Tibial nerve (tissue), 4 donors: Measurements from ENCODE around the gene TH. TPM values are rescaled to one million over a fixed set of nuclear protein-coding genes. Genes with fewer than 3 reads are reported as not detected.
"Not testable (repeated sequence)": the region's sequence is repeated elsewhere in the genome, so short reads cannot be mapped to it uniquely, and the experiment has no call there.

Source experiments
- DNase-seq, 2 donors: peaks; one replicate each; pipeline ENCODE4 v3.0.0-alpha.2; 2019; ENCODE audit warnings: low spot score in 2 of 2
- H3K27ac ChIP-seq, 4 donors: fragments of 200-600 bp; sonication (generic) in 3 of 4; one replicate each; pipeline ENCODE4 v1.5.1; 2017 to 2019; ENCODE audit warnings: mild to moderate bottlenecking in 1 of 4
- H3K27me3 ChIP-seq, 2 donors: fragments of 200-600 bp; sonication (generic) in 1 of 2; one replicate each; pipeline versions ENCODE4 v1.5.1 to v1.6.0; 2017 to 2019
- H3K36me3 ChIP-seq, 3 donors: fragments of 200-600 bp; sonication (generic); one replicate each; pipeline ENCODE4 v1.5.1; 2018 to 2019
- H3K4me1 ChIP-seq, 4 donors: fragments of 200-600 bp; sonication (generic) in 3 of 4; one replicate each; pipeline ENCODE4 v1.5.1; 2017 to 2019
- H3K4me3 ChIP-seq, 4 donors: fragments of 200-600 bp; sonication (generic) in 3 of 4; one replicate each; pipeline ENCODE4 v1.5.1; 2017 to 2019; ENCODE audit warnings: mild to moderate bottlenecking in 1 of 4, moderate library complexity in 1 of 4
- H3K9me3 ChIP-seq, 4 donors: fragments of 200-600 bp; sonication (generic) in 3 of 4; one replicate each; pipeline ENCODE4 v1.5.1; 2017 to 2019
- EP300 ChIP-seq, 2 donors: sonication (generic); formaldehyde crosslinking; IDR thresholded peaks; one replicate each; pipeline ENCODE4 v1.6.1; 2017; ENCODE audit warnings: antibody characterized with exemption in 2 of 2, mild to moderate bottlenecking in 1 of 2
- POLR2A ChIP-seq, 2 donors: fragments of 450-650 bp; IDR thresholded peaks; one replicate each; pipeline ENCODE4 v1.6.1; 2017; ENCODE audit warnings: antibody characterized with exemption in 2 of 2, mild to moderate bottlenecking in 2 of 2, moderate library complexity in 2 of 2
- WGBS, 2 donors: methylation state at CpG; one replicate each; pipeline ENCODE4 v1.1.5; 2018; 5-methylcytosine and 5-hydroxymethylcytosine counted together
- total RNA-seq, 4 donors: library from RNA; depleted of rRNA; stranded (reverse); fragments of >200 nt; gene quantifications; one replicate each; pipeline ENCODE4 v1.1.0, GENCODE V29; 2016
- TF ChIP-seq, protein P1 (sequence below), 5 experiments: fragments of 200-600 bp in 3 of 5; fragments of 450-650 bp in 2 of 5; sonication (generic) in 3 of 5; IDR thresholded peaks; one replicate each; pipeline ENCODE4 v1.5.1; 2016 to 2019; ENCODE audit warnings: antibody characterized with exemption in 5 of 5, mild to moderate bottlenecking in 3 of 5, moderate library complexity in 2 of 5

TH gene
- total RNA-seq, 4 donors from 2014 or later: 1.3 TPM; not detected in 3

DNA sequence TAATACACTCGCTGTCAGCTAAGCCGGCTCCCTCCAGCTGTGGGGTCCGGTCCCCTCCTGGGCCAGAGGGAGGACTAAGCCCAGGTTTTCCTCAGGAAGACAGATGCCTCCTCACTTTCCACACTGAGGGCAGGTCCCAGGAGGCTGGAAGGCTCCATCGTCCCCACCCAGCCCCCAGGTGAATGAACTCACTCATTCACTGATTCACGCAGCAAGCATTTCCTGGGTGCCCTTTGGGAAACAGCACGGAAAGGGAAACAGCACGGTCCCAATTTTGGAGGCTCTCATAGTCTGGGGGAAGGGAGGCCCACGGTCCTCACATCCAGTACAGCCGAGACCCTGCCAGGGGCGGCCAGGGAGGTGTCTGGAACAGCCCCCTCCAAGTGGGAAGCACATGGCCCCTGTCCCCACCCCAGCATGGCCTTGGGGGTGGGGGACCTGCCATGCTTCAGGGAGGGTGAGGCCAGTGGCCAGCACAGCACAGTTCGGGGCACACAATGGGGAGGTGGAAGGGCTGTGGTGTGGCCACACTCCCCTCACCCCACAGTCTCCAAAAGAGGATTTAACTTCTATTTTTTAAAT is 9.3 kb upstream of the TH start:
- 75 to 76% methylated on average over 11 of the region's 11 CpGs for WGBS, 2 donors

DNA sequence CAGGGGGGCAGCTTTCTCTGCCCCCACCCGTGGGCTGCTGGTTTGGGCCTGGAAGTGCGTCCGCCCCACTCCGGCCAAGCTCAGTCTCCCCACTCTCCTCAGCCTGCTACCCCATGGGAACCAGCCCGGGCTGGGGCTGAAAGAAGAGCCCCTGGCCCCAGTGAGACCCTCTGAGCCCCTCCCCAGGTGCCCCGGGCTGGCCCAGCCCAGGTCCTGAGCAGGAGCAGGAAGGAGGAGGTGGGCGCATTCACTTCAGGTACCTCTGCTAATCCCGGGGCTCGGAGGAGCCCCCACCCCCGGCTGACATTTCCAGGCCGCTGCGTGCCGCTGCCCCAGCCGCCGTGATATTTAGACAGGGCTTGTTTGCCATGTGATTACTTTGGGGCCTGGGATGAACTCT is 8.7 kb upstream of the TH start:
- H3K9me3 ChIP-seq: no peaks in the 10 kb centered on the region
- H3K36me3 ChIP-seq: no peaks in the 10 kb centered on the region
- no peak for DNase-seq
- TF ChIP-seq POLR2A (IDR thresholded peaks at IDR 0.05) (no peak), EP300 (IDR thresholded peaks at IDR 0.05) (no peak)
- TF ChIP-seq, protein P1, sequence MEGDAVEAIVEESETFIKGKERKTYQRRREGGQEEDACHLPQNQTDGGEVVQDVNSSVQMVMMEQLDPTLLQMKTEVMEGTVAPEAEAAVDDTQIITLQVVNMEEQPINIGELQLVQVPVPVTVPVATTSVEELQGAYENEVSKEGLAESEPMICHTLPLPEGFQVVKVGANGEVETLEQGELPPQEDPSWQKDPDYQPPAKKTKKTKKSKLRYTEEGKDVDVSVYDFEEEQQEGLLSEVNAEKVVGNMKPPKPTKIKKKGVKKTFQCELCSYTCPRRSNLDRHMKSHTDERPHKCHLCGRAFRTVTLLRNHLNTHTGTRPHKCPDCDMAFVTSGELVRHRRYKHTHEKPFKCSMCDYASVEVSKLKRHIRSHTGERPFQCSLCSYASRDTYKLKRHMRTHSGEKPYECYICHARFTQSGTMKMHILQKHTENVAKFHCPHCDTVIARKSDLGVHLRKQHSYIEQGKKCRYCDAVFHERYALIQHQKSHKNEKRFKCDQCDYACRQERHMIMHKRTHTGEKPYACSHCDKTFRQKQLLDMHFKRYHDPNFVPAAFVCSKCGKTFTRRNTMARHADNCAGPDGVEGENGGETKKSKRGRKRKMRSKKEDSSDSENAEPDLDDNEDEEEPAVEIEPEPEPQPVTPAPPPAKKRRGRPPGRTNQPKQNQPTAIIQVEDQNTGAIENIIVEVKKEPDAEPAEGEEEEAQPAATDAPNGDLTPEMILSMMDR (IDR thresholded peaks at IDR 0.05): no peak
- H3K27ac ChIP-seq: no peak overlapping the region
- WGBS, 2 donors: 71 to 74% methylated on average over 11 to 15 of the region's 15 CpGs
- H3K4me1 ChIP-seq: peaks cover 0 to 5% (median 0%) of the 10 kb centered on the region in 4 donors
- H3K4me3 ChIP-seq: no peak overlapping the region
- H3K27me3 ChIP-seq: peaks cover 0 to 34% of the 10 kb centered on the region in 2 donors

More for the DNA sequence above, 9.3 kb upstream of the TH start:
- Histone ChIP-seq H3K36me3 (no peaks in the 10 kb centered on the region), H3K27me3 (peaks cover 0 to 39% of the 10 kb centered on the region in 2 donors), H3K4me3 (no peak overlapping the region), H3K27ac (no peak overlapping the region), H3K4me1 (peaks cover 0 to 5% (median 0%) of the 10 kb centered on the region in 4 donors), H3K9me3 (no peaks in the 10 kb centered on the region)
- TF ChIP-seq EP300 (IDR thresholded peaks at IDR 0.05) (no peak), POLR2A (IDR thresholded peaks at IDR 0.05) (no peak)
- TF ChIP-seq, protein P1 (IDR thresholded peaks at IDR 0.05): no peak
- no peak for DNase-seq

DNA sequence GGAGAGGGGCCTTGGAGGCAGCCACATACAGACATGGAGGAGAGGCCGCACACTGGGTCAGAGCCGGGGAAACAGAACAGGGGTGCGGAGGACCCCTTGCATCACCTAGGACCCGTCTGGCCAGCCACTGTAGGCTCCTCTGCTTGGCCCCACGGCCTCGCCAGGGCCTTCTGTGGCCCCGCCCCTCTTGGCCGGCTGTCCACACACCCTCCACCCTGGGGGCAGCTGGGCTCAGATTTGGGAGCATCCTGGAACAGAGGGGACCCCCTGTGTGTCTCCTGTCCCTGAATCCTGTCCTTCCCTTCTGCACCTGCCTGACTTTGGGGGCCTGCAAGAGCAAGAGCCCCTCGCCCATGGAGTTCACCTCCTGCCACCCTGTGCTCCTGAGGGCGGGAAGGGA is 7.9 kb upstream of the TH start:
- TF ChIP-seq EP300 (IDR thresholded peaks at IDR 0.05): no peak
- no peak for TF ChIP-seq POLR2A (IDR thresholded peaks at IDR 0.05)
- TF ChIP-seq, protein P1 (IDR thresholded peaks at IDR 0.05): no peak
- 81 to 82% methylated on average over 7 to 8 of the region's 10 CpGs for WGBS, 2 donors
- no peak for DNase-seq

DNA sequence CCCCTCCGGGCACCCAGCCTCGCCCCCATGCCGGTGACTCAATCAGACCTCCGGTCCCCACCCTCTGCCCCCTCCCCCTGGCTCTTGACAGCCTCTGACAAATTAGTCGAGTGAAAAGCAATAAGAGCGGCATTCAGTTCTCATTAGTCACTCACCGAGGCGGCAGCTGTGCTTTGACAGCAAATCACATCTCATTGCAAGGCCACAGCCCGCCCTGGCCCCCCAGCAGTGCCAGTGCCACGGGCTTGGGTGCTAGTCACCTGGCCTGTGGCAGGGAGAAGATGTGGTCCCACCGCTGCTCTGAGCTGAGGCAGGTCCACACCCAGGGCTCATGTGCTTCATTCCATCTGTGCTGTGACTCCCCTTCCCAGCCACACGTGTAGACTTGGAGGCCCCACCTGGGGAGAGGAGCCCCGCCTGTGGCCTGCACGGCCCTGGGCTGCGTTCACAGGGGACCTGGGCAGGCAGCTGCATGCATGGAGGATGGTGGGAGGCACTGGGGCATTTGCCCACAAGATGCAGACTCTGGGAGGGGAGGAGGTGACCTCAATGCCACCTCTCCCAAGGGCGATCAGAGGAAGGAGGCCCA is 7.4 kb upstream of the TH start:
- Histone ChIP-seq H3K36me3 (no peaks in the 10 kb centered on the region), H3K27me3 (peaks cover 0 to 25% of the 10 kb centered on the region in 2 donors), H3K9me3 (no peaks in the 10 kb centered on the region), H3K4me3 (no peak overlapping the region), H3K4me1 (peaks cover 0 to 5% (median 0%) of the 10 kb centered on the region in 4 donors), H3K27ac (no peak overlapping the region)
- DNase-seq: no peak
- whole genome bisulfite sequencing, 2 donors: 46 to 53% methylated on average over 15 to 16 of the region's 16 CpGs
- TF ChIP-seq POLR2A (IDR thresholded peaks at IDR 0.05) (no peak), EP300 (IDR thresholded peaks at IDR 0.05) (no peak)
- TF ChIP-seq, protein P1 (IDR thresholded peaks at IDR 0.05): no peak

More for the DNA sequence above, 7.9 kb upstream of the TH start:
- Histone ChIP-seq H3K27ac (no peak overlapping the region), H3K9me3 (no peaks in the 10 kb centered on the region), H3K27me3 (peaks cover 0 to 26% of the 10 kb centered on the region in 2 donors), H3K36me3 (no peaks in the 10 kb centered on the region), H3K4me3 (no peak overlapping the region), H3K4me1 (peaks cover 0 to 5% (median 0%) of the 10 kb centered on the region in 4 donors)

DNA sequence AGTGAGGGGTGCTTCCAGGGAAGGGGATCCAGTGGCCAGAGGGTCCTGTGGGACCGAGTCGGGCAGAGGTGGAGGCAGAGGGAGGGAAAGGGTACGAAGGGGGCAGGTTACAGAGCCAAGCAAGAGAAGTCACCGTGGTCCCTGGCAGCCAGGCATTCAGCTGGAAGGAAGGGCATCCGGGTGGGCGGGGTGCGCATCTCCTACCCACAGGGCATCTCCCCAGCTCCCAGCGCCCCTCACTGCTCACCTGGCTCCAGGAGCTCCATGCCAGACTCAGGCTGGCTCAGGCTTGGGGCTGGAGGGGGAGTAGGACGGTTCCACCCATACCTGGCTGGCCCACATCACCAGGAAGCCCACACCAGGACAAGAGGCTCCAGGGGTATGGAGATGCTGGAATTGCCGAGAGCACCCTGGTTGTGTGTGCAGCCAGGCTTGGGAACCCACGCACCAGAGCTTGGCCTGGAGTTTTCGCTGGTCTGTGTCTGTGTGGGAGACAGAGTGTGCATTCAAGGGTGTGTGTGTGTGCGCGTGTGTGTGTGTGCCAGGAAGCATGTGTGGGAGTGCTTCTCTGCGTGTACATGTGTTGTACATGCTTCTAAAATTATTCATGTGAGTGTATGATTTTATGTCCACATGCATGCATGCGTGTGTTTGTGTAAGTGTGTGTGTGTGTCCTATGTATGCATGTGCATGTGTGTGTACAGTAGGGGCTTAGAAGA is 6.6 kb upstream of the TH start:
- not testable (repeated sequence) for H3K27ac ChIP-seq, DNase-seq, H3K4me3 ChIP-seq, H3K9me3 ChIP-seq, H3K4me1 ChIP-seq, H3K36me3 ChIP-seq
- peaks cover 0 to 25% of the 10 kb centered on the region in 2 donors for H3K27me3 ChIP-seq
- WGBS, 2 donors: 71% methylated on average over 15 to 16 of the region's 16 CpGs
